WTC11 (cell line): ENCODE data around the gene CCN6.

Experiments used
- CTCF ChIP-seq: fragments of 200-600 bp; IDR thresholded peaks from 2 replicates; pipeline ENCODE4 v1.8.0; 2022; ENCODE audit warnings: antibody characterized with exemption
- FOXP4 ChIP-seq: sonication (generic); formaldehyde crosslinking; IDR thresholded peaks from 2 replicates; pipeline ENCODE4 v1.8.0; 2022; ENCODE audit warnings: mild to moderate bottlenecking, missing genetic modification reagents
- IRF2 ChIP-seq: sonication (generic); formaldehyde crosslinking; IDR thresholded peaks from 2 replicates; pipeline ENCODE4 v1.8.0; 2022; ENCODE audit warnings: low read depth, missing genetic modification reagents, borderline replicate concordance
- NR2C2 ChIP-seq: sonication (generic); formaldehyde crosslinking; IDR thresholded peaks from 2 replicates; pipeline ENCODE4 v1.8.0; 2022; ENCODE audit warnings: mild to moderate bottlenecking, missing genetic modification reagents
- SMAD4 ChIP-seq: sonication (generic); formaldehyde crosslinking; IDR thresholded peaks from 2 replicates; pipeline ENCODE4 v1.8.0; 2022; ENCODE audit warnings: mild to moderate bottlenecking, missing genetic modification reagents

GRCh38 chr6:112027942-112028674 is 25.8 kb upstream of the CCN6 start:
- TF ChIP-seq CTCF, result no peak
- no peak for TF ChIP-seq FOXP4
- TF ChIP-seq NR2C2 (CRISPR knock-in tag), result no peak
- no peak for TF ChIP-seq SMAD4 (CRISPR knock-in tag)
- no peak for TF ChIP-seq IRF2 (CRISPR knock-in tag)
